Pancreas (tissue), 10 donors: ENCODE measurements around the gene ARHGAP6. TPM values are rescaled to one million over a fixed set of nuclear protein-coding genes. Genes with fewer than 3 reads are reported as not detected.
A peak's percentile ranks its signal among the peaks of the same experiment; 100 is the strongest.
"Not testable (repeated sequence)": the region's sequence is repeated elsewhere in the genome, so short reads cannot be mapped to it uniquely, and the experiment has no call there.

Source experiments
- ATAC-seq, 4 donors: fragments of 200-7000 bp; cut with Tn5 transposase; one replicate each; pipeline versions ENCODE4 v1.8.0 to v1.9.1; 2020; ENCODE audit warnings: mild to moderate bottlenecking in 4 of 4, moderate library complexity in 4 of 4
- DNase-seq, 6 donors: peaks; one replicate each; pipeline ENCODE4 v3.0.0-alpha.2; 2020
- FAIRE-seq: peaks from 2 replicates; lab custom pipeline; 2012; peaks lifted over from hg19 to GRCh38; lab: Jason Lieb, UNC
- H3K27ac ChIP-seq, 4 donors: fragments of 200-600 bp; sonication (generic); 1 replicate in 3 of 4; 2 replicates in 1 of 4; pipeline versions ENCODE4 v1.5.0 to v1.8.0; 2020
- H3K27me3 ChIP-seq, 4 donors: fragments of 200-600 bp; one replicate each; pipeline ENCODE4 v1.8.0; 2021
- H3K36me3 ChIP-seq, 3 donors: fragments of 200-600 bp; sonication (generic) in 1 of 3; one replicate each; pipeline versions ENCODE4 v1.5.0 to v1.8.0; 2020 to 2021
- H3K4me1 ChIP-seq, 3 donors: fragments of 200-600 bp; one replicate each; pipeline ENCODE4 v1.8.0; 2021
- H3K4me3 ChIP-seq, 4 donors: fragments of 200-600 bp; sonication (generic) in 2 of 4; one replicate each; pipeline versions ENCODE4 v1.5.0 to v1.8.0; 2020 to 2021
- H3K9me3 ChIP-seq, 4 donors: fragments of 200-600 bp; one replicate each; pipeline ENCODE4 v1.8.0; 2021
- CTCF ChIP-seq, 4 donors: fragments of 200-600 bp; sonication (generic) in 3 of 4; IDR thresholded peaks; one replicate each; pipeline versions ENCODE4 v1.5.0 to v1.8.0; 2021; ENCODE audit warnings: antibody characterized with exemption in 4 of 4
- WGBS, 2 donors: extraction: QIAGEN DNeasy Blood & Tissue Kit; methylation state at CpG; one replicate each; pipeline ENCODE4 v1.1.7; 2013; 5-methylcytosine and 5-hydroxymethylcytosine counted together
- intact Hi-C, 3 donors: fragments of 100-400 bp; cut with DNase I; formaldehyde crosslinking; loops; one replicate each; pipeline versions ENCODE4 v1.11.1 to v1.14.2; 2022
- polyA plus RNA-seq, 2 donors: library from polyadenylated mRNA; stranded (reverse); fragments of 200-250 nt; gene quantifications; one replicate each; pipeline ENCODE4 v1.2.3, GENCODE V29; 2013
- total RNA-seq, 6 donors: library from RNA; stranded (reverse); fragmentation: NEBNext Ultra II Directional in 4 of 6; extraction: Animal tissue kit (Norgen Biotek cat#: 25700) in 4 of 6; gene quantifications; one replicate each; pipeline versions ENCODE4 v1.2.1 to v1.2.4, GENCODE V29; 2021 to 2023
- donor health status: healthy with polysubstance abuse.
- donor health status: DM: no; HTN: no; CAD: no; lungs with moderate emphysema.
- donor health status: DM: no; HTN: no; CAD: no.
- donor health status: control.
- donor health status: control.
- donor health status: Bipolar disorder and iron deficiency.
- donor health status: DM: yes; HTN: yes; CAD: no.
- donor health status: DM: no; HTN: no; CAD: no.
- donor health status: DM: no; HTN: no; CAD: no.
- donor health status: DM: yes; HTN: yes; CAD: no.

ARHGAP6 gene
- total and polyA plus RNA-seq, 8 donors, result 0.79 to 3.3 (median 1.1) TPM

- no peak for FAIRE-seq
- H3K27ac ChIP-seq, result no peak overlapping the region
These were observed 302.6 kb downstream of the ARHGAP6 start for GRCh38 chrX:11363069-11363594.

DNA sequence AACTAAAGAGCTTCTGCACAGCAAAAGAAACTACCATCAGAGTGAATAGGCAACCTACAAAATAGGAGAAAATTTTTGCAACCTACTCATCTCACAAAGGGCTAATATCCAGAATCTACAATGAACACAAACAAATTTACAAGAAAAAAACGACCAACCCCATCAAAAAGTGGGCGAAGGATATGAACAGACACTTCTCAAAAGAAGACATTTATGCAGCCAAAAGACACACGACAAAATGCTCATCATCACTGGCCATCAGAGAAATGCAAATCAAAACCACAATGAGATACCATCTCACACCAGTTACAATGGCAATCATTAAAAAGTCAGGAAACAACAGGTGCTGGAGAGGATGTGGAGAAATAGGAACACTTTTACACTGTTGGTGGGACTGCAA, 304.1 kb downstream of the ARHGAP6 start:
- H3K27me3 ChIP-seq, H3K27ac ChIP-seq, DNase-seq, H3K4me3 ChIP-seq, H3K4me1 ChIP-seq, ATAC-seq, H3K36me3 ChIP-seq, H3K9me3 ChIP-seq, intact Hi-C loops, FAIRE-seq: not testable (repeated sequence)
- 58 to 69% methylated on average over 3 of the region's 3 CpGs for WGBS, 2 donors

More at GRCh38 chrX:11363069-11363594, 302.6 kb downstream of the ARHGAP6 start:
- no peaks in the 10 kb centered on the region for H3K4me1 ChIP-seq
- ATAC-seq (peak in 3 of 4 donors; percentile 45 to 74 (median 61)), DNase-seq (no peak)
- H3K36me3 ChIP-seq, result no peaks in the 10 kb centered on the region
- no peak overlapping the region for H3K4me3 ChIP-seq
- no peaks in the 10 kb centered on the region for H3K9me3 ChIP-seq
- no peaks in the 10 kb centered on the region for H3K27me3 ChIP-seq
- no peak for TF ChIP-seq CTCF (IDR thresholded peaks at IDR 0.05)
- 71 to 75% methylated on average over 4 of the region's 4 CpGs for WGBS, 2 donors
- intact Hi-C loops, result no loop called here

GRCh38 chrX:11355944-11356343, 309.8 kb downstream of the ARHGAP6 start:
- ATAC-seq, H3K27me3 ChIP-seq, intact Hi-C loops, H3K9me3 ChIP-seq, DNase-seq, H3K4me1 ChIP-seq, FAIRE-seq, H3K4me3 ChIP-seq, H3K27ac ChIP-seq, H3K36me3 ChIP-seq: not testable (repeated sequence)
- 31 to 39% methylated on average over 2 of the region's 2 CpGs for WGBS, 2 donors

GRCh38 chrX:11355259-11355909, 310.3 kb downstream of the ARHGAP6 start:
- Histone ChIP-seq H3K9me3 (no peaks in the 10 kb centered on the region), H3K27me3 (no peaks in the 10 kb centered on the region), H3K4me1 (no peaks in the 10 kb centered on the region), H3K36me3 (no peaks in the 10 kb centered on the region), H3K27ac (no peak overlapping the region), H3K4me3 (no peak overlapping the region)
- FAIRE-seq (no peak), DNase-seq (no peak), ATAC-seq (no peak)
- intact Hi-C loops, result no loop called here
- no peak for TF ChIP-seq CTCF (IDR thresholded peaks at IDR 0.05)
- WGBS, 2 donors, result 80 to 86% methylated on average over 4 of the region's 4 CpGs

GRCh38 chrX:11352296-11352741, 313.4 kb downstream of the ARHGAP6 start:
- H3K9me3 ChIP-seq, result no peaks in the 10 kb centered on the region
- H3K36me3 ChIP-seq, result no peaks in the 10 kb centered on the region
- no peaks in the 10 kb centered on the region for H3K27me3 ChIP-seq
- H3K4me1 ChIP-seq, result no peaks in the 10 kb centered on the region
- intact Hi-C loops, result no loop called here
- DNase-seq (no peak), FAIRE-seq (no peak), ATAC-seq (no peak)
- H3K27ac ChIP-seq, result no peak overlapping the region
- no peak overlapping the region for H3K4me3 ChIP-seq
- 69 to 70% methylated on average over 1 of the region's 1 CpG for WGBS, 2 donors
- no peak for TF ChIP-seq CTCF (IDR thresholded peaks at IDR 0.05)
